AG08396 (cell line): ENCODE data around the gene RSBN1.
A peak's percentile ranks its signal among the peaks of the same experiment; 100 is the strongest.

Experiments
- DNase-seq: peaks from one replicate; pipeline ENCODE4 v3.0.0; 2012; ENCODE audit warnings: low spot score, mixed read lengths

Gene RSBN1

DNA sequence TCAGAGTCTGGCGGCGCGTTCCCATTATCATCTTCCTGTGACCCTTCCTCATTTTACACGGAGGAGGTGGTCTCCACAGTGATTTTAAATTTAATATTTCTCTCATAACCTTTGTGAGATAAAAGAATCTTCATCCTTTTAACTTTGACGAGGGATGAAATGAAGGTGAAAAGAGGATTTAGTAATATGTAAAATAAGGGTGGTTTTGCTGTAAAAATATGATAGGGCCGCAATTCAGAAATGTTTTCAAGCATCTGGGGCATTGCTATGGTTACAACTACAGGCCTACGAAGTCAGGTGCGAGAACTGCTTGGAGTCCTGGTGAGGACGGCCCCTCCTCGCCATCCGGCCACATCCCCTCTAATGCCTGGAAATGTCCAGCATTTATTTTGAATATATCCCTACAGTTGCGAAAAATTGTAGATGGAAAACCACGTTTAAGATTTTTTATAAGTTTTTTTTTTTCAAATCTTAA lies 422 bp upstream of the RSBN1 start:
- peak; percentile 10 for DNase-seq

DNA sequence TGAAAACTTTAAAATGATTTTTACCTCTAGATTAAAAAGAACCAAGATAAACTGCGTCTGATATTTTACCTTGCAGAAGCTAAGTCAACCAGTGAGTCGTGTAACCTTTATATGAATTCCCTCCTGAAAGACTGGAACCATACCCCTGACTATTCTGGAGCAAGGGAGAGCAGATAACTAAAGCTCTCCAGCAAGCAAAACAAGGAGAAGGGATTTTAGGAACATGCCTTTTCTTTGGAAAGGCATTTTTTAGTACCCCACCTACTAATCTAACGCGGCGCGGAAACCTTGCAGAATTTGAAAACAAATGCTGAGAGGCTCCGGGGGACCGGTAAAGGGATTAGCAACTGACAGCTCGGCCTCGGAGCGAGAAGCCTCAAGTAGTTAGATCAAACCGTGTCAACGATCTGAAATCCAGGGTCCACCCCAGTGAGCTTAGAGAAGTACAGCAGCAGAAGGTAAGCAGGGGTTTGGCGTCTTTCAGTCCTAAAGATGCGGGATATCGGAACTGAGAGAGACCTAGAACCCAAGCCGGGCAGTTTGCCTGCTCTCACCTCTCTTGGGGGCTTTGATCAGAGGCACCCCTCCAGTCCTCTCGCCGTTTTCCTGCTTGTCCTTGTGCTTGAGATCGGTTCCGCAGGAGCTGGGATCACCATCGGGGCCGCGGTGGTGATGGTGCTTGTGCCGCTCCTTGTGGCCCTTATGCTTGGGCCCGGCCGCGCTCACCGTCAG lies 954 bp downstream of the RSBN1 start:
- DNase-seq, result peak; percentile 13

DNA sequence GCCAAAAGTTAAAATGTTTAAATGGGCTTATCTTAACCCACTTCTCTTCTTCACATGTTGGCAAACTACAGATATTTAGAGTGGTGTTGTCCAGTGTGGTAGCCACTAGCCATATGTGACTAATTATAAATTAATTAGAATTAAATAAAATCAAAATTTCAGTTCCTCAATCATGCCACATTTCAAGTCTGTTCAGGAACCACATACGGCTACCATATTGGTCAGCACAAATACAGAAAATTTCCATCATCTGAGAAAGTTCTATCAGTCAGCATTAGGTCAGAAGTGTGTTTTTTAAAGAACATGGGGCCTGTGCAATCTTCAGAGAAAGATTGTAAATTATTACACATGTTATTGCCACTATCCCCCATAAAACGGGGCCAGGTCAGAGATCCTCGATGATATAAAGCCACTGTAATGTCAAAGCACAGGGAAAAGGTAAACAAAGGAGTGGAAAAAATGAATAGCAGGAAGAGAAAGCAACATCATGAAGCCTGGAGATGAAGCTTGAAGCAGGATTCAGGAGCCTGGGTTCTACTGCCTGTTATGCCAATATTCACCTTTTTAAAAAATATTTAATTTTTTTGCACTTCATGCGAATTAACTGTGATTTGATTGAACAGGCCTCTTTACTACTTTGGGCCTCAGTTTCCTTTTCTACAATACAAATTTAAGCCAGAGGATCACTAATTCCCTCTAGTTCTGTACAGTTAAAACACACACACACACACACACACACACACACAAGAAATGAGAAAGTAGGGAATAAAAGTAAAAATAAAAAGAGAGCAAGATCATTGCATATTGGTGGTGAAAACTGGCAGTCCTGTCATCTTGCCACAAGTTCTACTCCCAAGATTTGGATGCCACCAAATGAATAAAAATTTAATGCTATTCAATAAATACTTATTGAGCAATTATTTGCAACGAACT lies 2.3 kb downstream of the RSBN1 start:
- DNase-seq, result peak; percentile 12

DNA sequence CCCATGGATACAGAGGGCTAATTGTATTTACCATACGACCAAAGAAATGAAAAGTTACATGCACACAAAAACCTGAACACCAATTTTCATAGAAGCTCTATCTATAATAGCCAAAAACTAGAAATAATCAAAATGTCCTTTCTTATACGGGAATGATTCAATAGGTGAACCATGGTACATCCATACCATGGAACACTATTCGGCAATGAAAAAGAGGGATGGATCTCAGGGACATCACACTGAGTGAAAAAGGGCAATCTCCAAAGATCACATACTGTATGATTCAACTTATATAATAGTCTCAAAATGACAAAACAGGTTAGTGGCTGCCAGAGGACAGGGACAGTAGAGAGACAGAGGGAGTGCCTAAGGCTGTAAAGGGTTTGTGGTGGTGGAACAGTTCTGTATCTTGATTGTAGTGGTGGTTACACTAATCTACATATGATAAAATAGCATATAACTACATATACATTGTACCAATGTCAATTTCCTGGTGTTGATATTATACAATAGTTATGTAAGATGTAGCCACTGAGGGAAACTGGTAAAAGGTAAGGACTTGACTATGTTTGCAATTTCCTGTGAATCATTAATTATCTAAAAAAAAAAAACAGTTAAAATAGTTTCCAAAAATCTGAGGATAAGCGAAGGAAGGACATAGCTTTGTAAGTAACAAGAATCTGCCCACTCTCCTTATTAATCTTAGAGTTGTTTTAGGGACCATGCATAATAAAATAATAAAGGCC lies 3.7 kb downstream of the RSBN1 start:
- DNase-seq, result no peak

DNA sequence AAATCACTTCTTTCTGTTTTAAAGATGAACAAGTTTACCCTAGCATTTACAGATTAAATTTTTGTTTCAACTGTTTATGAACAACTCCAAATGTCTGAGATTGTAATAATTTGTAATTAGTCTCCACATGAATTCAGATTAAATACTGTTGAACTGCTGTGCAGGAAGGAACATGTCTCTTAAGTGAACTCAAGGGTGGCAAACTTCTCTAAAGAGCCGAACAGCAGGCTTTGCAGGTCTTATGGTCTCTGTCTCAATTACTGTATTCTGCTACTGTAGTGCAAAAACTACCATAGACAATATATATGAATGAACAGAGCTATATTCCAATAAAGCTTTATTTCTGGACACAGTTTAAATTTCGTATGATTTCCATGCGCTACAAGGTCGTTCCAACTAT lies 6.6 kb downstream of the RSBN1 start:
- no peak for DNase-seq

DNA sequence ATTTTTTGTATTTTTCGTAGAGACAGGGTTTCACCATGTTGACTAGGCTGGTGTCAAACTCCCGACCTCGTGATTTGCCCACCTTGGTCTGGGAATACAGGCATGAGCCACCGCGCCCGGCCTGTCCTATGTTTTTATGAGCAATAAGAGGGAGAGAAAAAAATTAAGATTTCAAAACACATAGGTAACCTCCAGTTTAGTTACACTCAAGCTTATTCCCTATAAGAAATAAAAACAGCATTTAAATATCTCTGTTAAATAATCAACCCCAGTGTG lies 7.1 kb downstream of the RSBN1 start:
- DNase-seq, result no peak

DNA sequence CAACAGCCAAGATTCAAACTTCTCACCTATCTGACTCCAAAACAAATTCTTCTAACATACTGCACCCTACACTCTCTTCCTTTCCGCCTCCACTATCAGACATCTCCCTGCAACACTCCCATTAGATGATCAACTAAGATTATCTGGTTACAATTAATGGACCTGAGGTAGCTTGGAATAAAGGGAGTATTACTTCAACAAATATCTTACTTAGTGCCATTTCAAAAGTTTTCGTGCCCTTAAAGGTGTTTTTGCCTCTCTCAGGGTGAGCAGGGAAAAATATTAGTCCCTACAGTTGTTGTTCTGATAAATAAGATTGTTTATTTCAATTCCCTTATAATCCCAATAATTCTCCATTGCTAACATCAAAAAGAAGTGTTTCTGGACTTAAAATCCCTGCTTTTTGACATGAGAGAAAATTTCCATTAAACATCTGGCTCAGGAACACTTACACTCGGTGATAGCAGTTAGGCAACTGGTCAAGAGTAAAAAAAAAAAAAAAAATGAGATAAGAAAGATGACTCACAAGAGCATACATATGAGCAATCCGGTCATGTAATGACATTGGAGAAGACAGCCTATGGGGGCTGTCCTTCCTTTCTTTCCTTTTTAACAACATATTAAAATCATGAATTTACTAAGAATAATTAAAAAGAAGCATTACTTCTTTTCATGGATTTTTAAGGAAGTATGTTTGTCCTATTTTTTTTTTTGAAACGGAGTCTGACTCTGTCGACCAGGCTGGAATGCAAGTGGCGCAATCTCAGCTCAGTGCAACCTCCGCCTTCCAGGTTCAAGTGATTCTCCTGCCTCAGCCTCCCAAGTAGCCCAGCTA lies 7.6 kb downstream of the RSBN1 start:
- peak; percentile 70 for DNase-seq

DNA sequence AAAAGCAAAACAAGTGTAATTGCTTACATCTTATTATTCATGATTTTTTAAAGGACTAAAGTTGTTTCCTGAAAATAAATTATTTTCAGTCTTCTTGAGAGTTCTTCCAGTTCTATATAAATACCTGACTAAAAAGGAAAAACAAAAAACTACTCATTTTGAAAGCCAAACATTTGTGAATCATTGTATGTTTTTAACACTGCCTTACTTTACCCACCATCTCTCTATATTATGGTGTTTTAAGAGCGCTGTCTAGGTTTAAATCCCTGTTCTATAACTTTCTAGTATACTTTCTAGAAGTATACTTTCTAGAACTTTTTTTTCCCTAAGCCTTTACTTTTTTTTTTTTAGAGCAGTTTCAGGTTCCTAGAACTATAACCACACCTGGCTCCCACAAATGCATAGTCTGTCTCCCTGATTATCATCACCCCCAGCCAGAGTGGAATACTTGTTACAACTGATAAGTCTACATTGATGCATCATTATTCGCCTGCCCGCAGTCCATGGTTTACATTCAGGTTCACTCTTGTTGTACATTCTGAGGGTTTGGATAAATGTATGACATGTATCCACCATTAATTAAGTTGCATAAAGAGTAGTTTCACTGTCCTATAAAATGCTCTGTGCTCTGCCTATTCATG lies 9.8 kb downstream of the RSBN1 start:
- no peak for DNase-seq

DNA sequence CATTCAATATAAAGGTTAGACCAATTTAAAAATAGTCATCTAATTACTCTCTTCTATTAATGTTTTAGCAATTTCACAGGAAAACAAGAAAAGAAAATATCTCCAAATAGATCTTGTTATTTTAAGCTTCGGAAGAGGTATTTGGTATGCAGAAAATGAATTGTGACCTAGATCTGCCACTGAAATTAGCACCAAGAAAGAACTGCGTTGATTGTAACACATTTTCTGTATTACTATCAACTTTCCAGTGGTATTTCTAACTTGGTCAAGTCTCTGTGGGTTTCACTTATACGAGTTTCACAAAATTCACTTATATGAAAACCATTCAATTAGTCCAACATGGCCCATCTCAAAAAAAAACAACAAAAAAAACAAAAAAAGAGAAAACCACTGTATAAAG lies 11.8 kb downstream of the RSBN1 start:
- no peak for DNase-seq

DNA sequence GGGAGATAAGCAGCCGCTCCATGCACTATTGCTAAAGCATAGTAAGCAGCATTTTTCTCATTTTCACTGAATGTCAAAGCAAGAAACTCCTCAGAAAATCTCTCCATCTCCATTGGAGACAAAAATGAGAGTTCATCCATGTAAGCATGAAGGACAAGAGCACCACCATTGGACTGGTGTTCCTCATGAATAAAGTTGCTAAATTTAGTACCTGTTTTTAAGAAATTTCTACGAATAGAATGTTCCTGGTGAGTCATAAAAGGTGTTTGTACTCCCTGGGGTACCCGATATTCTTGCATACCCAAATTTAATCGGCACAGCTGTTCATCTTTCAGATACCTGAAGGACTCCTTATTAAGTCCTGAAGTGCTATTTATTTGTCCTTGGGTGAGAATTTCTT lies 14.8 kb downstream of the RSBN1 start:
- no peak for DNase-seq

DNA sequence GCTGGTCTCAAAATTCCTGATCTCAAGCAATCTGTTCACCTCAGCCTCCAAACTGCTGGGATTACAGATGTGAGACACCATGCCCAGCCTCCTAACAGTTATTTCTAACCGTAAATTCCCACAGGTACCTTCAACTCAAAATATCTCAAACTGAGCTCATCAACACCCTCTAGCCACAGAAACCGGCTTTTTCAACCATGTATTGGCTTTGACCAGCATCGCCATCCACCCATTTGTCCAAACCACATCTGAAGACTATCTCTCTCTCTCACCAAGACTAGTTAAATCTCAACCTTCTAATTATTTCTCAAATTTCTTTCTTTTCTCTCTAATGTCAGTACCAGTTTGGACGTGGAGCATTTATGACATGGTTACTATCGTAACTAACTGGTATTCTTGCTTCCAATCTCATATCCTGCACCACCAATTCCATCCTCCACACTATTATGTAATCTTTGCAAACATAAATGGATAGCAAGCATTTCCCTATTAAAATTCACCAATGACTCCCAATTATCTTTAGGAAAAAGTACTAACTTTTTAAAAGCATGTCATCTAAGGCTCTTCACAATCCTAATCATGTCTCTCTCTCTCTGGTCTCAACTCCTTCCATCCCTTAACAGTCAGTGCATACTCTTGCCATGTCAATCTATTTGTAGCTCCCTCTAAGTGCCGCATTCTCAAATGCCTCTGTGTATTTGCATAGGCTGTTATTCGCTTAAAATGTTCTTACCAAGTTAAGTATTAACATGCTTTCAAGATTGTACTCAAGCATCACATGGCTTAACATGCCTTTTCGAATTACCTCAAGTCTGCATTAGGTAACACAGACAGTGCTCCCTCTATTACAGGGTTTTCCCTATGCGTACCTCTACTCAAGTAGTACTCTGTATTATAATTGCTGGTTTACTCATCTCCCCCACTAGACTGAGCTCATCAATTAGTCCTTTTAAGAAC lies 18.1 kb downstream of the RSBN1 start:
- DNase-seq, result no peak

DNA sequence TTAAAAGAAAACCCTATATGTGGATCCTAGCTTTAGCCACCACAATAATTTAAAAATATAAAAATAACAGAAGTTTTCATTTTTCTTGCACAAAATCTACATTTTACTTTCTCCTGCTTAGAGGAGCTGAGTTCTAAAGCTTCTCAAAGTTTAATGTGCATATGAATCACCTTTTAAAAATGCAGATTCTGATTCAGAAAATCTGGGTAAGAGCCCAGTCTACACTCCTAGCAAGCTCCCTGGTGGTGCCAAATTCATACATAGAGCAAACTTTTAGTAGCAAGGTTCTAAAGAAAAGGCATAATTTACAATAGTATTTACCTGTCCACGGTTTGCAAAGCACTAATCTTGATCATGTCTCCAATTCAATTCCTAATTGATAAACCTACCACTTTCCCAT lies 19.3 kb downstream of the RSBN1 start:
- peak; percentile 23 for DNase-seq

DNA sequence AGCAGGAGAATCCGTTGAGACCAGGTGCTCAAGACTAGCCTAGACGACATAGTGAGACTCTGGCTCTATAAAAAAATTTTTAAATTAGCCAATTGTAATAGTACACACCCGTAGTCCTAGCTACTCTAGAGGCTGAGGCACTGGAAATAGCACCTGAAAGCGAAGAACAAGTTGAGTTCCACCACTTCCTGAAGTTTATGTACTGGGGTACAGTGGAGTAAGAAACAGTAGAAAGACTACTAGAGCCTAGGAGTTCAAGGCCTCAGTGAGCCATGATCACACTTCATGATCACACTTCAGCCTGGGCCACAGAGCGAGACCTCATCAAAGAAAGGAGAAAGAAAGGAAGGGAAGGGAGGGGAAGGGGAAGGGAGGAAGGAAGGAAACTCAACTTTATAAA lies 19.8 kb downstream of the RSBN1 start:
- no peak for DNase-seq

DNA sequence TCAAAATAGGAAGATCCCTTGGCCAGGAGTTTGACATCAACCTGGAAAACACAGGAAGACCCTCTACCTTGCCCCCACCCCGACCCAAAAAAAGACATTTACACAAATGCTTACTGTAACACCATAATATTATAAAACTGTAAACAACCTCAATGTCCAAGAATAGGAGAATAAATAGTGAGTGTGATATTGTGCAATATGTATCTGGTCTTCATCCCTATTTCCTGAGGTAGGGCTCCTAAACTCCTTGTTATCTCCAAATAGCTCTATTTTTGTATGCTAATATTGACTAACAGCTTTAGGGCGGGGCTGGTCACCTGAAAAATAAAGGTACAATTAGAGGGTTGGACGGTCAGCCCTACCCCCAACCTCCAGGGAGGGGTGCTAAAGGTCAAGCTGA lies 23.5 kb downstream of the RSBN1 start:
- DNase-seq, result no peak

DNA sequence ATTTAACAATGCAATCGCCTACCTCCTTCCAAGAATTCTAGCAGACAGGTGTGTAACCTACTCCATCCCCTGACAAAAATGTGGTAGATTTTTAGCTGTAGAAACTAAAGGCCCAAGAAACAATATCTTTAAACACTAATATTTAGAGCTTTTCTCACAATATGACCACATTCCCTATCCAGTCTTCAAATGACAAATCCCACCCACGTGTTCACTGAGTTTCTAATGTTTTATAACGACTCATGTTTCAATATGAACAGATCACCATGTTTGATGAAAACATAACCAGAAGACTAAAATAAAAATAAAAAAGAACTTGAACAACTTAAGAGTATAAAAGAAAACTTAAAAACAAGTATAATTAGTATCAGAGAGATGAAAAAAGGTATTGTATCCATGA lies 24.6 kb downstream of the RSBN1 start:
- DNase-seq, result no peak

DNA sequence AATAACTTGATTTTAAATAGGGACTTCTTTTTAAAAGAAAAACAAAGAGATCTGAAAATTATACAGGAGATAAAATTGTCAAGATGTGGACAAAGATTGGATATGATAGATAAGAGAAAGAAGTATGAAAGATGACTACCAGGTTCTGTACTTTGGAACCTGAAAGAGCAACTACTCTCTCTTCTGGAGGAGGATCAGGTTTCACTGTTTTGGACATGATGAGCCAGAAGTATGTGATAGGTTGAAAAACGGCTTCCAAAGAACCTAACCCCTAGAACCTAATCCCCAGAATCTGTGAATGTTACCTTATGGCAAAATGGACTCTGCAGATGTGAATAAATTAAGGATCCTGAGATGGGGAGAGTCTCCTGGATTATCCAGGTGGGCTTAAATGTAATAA lies 26.2 kb downstream of the RSBN1 start:
- DNase-seq, result no peak

DNA sequence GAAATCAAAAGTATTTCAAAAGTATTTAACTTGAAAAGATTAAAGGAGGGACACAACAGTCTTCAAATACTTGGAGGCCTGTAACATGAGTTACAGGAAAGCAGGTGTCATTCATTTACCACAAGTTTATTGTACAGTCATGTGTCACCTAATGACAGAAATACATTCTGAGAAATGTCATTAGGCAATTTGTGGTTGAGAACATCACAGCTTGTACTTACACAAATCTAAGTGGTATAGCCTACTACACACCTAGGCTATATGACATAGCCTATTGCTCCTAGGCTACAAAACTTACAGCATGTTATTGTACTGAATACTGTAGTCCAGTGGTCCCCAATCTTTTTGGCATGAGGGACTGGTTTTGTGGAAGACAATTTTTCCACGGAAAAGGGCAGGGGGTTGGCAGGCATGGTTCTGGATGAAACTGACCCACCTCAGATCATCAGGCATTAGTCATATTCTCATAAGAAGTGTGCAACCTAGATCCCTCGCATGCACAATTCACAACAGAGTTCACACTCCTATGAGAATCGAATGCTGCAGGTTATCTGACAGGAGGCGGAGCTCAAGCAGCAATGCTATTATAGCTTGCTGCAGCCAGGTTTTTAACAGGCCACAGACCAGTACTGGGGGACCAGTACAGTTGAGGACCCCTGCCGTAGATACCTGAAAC lies 28.0 kb downstream of the RSBN1 start:
- no peak for DNase-seq

DNA sequence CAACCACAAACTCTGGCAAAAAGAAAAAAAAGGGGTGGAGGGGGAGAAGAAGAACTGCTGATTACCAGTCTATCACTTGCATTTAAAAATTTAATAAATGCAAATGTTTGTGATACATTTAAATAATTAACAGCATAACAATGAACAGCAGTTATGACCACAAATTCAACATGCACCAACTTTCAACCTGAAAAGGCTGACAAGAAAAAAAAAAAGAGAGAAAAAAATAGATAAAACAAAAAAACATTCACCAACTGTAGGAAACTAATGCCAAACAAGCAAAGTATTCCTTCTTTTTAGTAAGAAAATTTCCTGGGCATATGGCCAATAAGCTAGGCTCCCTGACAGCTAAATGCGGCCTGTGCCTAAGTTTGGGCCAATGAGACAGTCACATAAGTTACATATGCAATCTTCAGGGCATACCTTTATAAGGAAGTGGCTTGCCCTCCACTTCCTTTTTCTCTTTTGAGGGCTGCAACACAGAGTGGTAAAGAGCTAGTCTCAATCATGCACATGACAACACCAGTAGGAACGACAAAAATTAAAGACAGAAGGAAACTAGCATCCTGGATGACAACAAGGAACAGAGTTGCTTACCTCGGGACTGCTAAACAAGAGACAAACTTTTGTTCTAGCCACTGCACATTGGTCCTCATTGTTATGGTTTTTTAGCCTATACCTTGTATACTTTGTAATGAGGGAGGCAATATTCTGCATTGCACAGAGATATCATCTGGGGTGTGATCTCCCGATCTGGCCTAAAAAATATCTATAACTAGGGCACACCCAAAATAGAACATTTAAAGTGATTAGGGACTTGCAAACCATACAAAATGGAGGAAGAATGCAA lies 28.8 kb downstream of the RSBN1 start:
- no peak for DNase-seq

DNA sequence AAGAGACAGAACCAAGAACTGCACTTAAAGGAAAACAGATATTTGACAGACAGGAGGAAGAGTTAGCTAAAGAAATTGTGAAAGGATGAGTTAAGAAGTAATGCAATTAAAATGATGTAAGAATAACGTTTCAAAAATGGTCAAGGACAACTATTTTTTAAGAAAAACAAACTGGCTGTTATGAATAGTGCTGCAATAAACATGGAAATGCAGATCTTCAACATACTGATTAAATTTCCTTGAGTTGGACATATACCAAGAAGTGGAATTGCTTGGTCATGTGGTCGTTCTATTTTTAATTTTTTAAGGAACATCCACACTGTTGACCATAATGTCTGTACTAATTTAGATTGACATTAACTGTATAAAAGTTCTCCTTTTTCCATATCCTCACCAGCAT lies 29.9 kb downstream of the RSBN1 start:
- DNase-seq, result no peak
